Activated CD8-positive, alpha-beta memory T cell treated with anti-CD3 and anti-CD28 coated beads, Interleukin-2, amount 50 U/mL, for 1 hour (primary cell): ENCODE measurements around the gene PEX26.
"Not testable (repeated sequence)": the region's sequence is repeated elsewhere in the genome, so short reads cannot be mapped to it uniquely, and the experiment has no call there.

Experiments
- DNase-seq: peaks from one replicate; pipeline ENCODE4 v3.0.0-alpha.2; 2020; ENCODE audit errors: extremely low read depth

Gene PEX26

DNA sequence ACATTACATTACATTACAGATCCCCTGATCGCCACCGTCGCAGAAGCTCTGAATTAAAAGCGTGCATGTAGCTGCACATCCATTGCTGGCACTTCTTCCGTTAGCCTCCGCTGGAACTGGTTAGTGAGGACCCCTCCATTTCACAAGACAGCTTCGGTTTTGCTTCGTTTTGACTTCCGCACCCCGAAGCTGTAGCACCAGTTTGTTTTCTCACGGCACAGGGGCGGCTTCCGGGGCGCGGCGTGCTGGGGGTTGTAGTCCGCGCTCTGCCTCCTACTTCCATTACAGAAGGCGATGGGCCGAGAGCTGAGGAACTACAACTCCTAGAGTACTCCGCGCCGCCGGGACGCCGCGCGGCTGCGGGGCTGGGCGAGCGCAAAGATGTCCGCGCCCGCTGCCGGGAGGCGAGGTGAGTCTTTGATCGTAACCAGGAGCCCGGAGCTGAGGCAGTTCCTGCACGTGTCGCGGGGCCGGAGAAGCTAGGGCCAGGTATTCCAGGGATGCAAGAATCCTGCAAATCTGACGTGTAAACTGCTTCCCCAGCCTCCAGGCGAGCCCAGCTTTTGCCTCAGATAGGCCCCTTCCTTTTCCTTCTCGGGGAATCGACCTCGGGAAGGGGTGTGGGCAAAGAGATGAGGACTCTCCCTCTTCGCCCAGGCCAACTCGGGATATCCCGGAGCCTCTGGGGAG, at the start of gene PEX26:
PEX26 (plus strand) TSS at position 352 of the 690 bp plus-strand sequence. CDS start 387 bp downstream, outside the sequence.
- DNase-seq, result peak; percentile 80

DNA sequence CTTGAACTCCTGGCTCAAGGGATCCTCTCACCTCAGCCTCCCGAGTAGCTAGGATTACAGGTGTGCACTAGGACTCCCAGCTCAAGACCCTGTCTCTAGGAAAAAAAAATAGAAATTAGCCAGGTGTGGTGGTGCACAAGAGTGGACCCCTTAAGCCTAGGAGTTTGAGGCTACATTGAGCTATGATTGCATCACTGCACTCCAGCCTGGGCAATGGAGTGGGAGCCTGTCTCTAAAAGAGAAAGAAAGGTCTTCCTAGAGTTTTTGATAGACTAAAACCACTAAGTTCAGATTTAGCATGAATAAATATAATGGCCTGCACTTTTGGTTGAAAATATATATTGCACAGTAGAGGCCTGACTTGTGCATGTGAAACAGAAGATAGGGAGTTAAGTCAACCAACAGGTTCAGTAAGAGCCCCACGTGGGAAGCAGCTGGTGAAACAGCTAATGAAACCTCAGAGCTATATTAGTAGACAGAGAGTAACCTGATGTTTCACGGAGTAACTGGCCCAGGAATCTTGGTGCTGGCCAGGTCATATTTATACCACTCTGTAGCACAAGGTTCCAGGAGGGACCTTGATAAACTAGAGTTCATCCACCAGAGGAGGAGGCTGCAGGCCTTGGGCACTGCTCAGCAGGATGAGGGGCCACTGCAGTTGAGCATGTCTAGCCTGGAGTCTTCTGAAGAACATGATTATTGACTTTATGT, 48.8 kb upstream of the PEX26 start:
- no peak for DNase-seq

DNA sequence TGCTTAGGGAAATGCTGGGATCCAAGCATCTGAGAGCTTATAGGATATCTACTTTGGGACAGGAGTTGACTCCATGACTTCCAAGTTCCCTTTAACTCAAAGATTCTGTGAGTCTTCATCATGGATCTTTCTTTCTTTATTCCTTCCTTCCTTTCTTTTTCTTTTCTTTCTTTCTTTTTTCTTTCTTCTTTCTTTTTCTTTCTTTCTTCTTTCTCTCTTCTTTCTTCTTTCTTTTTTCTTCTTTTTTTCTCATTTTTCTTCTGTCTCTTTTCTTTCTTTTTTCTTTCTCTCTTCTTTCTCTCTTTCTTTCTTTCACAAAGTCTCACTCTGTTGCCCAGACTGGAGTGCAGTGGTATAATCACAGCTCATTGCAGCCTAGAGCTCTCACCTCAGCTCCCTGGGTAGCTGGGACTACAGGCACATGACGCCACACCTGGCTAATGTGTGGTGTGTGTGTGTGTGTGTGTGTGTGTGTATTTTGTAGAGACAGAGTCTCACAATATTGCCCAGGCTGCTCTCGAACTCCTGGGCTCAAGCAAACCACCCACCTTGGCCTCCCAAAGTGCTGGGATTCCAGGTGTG, 48.0 kb upstream of the PEX26 start:
- DNase-seq, result no peak

DNA sequence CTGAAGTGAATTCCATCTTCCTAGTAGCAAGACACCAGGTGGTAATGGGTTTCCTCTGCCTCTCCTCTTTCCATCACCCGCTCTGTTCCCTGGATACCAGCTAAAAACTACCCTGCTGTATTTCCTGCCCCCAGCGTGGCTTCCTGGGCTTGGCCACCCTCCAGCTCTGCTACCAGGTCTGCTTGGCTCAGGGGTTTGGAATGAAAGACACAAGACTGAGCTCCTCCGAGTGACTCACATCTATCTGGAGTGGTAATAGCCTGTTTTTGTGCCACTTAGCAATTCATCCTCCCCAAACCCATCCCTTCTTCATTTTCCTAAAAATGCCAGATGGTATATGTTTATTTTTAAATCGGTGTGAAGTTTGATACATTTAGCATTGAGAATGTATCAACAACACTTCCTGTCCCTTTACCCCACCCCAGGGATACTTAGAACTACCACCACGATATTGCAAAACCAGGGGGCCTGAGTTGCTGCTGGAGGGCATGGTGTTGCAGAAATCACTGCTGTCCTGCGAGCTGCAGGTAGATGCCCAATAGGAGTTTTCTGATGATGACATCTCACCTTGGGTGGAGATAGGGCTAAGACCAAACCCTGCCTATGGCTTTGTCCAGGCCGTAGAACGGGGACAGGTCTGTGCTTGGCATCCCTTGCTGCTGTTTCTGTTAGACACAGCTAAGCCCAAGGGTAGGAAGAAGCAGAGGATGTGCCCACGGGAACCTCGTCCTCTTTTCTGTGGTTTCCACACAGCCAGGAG, 45.9 kb upstream of the PEX26 start:
- no peak for DNase-seq

DNA sequence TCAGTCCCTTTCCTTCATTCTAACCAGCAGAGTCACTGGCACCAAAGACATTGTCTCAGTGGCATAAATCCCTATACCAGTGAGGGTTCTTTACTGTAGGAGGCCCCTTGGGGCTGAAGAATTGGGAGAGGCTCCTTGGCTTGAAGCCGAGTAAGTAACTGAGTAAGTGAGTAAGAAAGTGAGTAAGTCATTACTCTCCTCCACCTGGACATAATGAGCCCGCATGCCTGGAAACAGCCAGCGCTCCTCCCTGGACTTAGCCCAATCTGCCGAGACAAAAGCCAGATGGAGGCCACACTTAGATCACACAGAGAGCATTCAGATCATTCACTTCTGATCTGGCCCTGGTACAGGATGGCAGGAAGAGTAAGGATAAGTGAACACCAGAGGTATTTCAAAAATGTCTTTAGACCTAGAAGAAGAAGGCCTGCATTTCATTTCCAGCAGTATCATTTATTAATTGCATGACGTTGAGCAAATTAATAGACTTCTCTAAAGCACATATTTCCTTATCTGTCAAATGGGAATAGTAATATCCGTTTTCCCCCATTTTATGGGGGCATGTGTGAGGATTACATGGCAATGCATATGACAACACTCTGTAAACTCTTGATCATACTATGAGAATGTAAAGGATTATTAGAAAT, 45.2 kb upstream of the PEX26 start:
- DNase-seq, result no peak

DNA sequence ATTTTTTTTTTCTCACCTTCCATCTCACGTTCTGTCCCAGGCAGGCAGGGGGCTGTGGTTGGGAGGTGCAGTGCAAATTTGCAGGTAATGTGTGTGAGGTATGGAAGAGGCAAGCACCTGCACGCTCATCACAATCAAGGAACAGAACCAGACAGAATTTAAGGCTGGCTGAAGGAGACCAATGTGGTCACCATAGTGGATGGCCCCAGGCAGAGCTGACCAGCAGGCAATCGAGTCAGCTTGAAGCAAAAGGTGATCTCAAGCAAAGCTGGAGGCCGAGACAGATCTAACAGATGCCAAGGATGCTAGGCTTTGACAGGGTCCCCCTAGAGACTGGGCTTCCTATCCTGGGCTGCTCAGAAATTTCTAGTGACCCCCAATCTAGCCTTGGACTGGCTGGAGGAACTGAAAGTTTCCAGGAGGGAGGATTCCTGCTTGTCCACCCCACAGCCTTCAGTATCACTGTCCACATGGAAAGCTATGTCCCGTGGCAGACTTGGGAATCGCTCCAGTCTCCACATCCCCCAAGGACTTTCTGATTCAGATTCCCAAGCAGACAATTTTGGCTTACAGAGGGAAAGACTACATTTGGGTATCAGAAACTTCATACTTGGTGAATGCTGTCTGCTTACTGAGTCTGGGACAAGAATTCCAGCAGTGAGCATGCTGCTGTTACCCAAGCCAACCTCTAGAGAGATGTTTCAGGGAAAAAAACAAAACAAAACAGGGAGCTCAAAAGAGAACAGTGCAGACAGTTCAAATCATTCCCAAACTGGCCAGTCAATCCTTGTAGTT, 44.4 kb upstream of the PEX26 start:
- DNase-seq, result no peak

DNA sequence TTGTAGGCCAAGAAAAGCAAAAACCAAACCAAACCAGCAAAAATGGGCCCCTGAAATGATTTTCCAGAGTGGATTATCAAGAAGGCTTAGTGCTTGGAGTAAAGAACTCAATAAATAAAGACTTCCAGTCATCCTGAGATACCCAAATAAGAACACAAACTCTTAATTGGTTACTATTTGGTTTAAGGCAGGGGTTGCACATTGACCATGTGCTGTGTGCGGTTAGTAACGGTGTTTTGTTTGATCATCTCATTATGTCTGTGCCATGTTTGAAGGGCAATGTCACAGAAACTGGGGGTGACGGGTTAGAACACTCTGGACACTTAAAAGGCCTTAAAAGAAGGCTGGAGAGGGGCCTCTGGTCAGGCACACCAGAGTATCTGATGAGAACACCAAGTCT, 43.7 kb upstream of the PEX26 start:
- no peak for DNase-seq

DNA sequence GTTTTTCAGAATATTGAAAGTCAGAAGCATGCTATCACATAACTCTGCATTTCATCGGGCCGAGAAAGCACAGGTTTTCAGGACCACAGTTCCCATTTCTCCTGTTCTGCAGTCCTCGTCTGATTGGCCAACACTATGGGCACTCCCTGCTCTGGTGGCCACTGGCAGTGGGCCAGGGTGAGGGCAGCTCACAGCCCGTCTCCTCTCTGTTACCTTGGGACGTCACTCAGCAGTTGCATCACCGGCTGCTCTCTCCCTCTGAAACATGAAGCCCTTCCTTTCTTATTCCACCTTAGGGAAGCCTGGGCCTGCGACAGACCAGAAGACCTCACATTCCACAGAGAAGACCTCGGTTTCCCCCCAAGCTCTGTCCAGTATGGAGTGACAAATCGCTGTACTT, 42.0 kb upstream of the PEX26 start:
- DNase-seq, result no peak

DNA sequence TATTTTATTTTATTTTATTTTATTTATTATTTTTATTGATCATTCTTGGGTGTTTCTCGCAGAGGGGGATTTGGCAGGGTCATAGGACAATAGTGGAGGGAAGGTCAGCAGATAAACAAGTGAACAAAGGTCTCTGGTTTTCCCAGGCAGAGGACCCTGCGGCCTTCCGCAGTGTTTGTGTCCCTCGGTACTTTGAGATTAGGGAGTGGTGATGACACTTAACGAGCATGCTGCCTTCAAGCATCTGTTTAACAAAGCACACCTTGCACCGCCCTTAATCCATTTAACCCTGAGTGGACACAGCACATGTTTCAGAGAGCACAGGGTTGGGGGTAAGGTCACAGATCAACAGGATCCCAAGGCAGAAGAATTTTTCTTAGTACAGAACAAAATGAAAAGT, 36.9 kb upstream of the PEX26 start:
- not testable (repeated sequence) for DNase-seq

DNA sequence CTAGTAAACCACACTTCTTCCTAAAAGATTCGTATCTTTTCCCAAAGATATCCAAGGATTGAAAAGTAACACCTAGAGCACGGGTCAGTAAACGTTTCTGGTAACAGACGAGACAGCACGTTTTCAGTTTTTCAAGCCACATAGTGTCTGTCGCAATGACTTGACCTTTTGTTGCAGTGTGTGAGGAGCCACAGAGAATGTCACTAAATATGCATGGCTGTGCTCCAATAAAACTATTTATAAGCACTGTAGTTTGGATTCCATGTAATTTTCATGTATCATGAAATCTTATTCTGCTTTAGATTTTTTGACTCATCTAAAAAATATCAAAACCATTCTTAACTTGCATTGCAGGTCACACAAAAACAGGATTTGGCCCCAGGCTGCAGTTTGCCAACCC, 35.1 kb upstream of the PEX26 start:
- DNase-seq, result no peak

DNA sequence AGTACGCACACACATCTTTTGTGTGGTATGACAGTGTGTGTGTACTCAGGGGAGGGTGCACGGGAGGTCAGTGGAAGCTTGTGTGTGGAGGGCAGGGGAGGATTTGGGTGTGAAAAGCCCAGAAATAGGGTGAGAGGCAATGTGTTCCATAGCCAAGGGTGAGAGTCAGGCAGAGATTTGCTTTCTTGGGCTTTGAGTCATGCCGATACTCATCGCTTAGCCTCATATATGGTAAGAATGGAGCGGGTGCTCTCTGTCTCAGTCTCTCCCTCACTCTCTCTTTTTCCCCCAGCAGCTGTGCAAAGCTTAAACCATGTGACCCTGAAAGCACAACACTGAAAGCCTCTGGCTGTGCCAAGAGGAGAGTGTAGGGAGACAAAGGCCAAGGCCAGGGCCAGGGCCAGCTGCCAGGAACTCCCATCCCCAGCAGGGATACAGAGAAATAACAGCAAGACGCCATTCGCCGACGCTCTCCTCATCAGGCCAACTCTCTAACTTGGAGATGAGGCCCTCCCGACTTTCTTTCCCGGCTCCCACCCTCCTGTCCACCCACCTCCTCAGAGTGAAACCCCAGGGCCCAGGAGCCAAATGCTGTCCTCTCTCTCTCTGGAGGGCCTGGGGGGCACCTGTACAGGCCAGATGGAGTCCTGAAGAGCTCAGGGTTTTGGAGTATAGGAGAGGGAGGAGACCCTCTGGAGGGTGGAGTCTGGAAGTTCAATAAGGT, 33.1 kb upstream of the PEX26 start:
- DNase-seq, result no peak

DNA sequence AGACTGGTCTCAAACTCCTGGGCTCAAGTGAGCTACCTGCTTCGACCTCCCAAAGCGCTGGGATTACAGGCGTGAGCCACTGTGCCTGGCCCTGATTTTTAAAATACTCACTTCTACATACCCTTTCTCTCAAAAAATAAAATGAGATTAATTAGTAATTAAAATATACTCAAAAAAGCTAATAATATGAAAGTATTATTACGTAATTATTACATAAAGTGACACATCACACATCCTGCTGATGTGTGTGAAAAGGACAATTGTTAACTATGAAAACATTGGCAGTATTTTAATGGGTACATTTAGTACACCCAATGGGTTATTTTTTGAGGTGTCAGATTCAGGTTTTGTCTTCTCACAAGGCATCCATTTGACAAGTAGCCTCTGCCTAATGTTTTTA, 32.0 kb upstream of the PEX26 start:
- DNase-seq, result no peak

DNA sequence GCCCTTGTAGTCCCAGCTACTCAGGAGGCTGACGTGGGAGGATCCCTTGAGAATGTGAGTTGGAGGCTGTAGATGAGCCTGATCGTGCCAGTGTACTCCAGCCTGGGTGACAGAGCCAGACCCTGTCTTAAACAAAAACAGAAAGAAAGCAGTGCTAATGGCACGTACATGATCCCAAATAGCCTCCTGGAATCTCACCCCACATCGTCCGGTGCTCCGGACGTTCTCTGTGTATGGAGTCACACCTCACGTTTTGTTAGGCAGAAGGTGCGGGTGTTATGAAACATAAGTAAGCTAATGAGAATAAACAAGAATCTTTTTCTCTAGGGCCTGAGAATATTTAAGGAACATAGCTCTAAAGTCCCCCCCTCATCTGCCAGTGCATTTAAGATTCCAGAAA, 29.7 kb upstream of the PEX26 start:
- DNase-seq, result no peak

DNA sequence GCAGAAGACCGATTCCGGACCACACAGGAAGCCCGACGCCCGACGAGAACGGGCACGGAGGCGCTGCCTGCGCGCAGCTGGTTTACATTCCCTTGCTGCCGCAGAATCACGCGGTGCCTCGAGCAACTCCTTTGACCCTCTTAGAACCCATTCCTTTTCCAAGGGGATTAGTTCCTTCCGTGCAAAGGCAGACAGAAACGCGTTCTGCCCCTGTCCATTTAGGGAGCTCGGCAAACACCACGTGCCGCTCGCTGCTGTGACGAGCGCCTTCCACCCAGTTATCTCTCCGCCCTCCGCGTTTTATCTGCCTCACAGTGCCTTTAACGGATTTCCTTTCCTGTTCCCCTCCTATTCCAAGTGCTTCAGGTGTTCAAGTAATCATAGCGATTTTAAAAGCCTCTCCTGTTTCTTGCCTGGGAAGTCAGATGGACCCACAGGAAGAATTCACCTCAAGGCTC, 29.3 kb upstream of the PEX26 start:
- no peak for DNase-seq

DNA sequence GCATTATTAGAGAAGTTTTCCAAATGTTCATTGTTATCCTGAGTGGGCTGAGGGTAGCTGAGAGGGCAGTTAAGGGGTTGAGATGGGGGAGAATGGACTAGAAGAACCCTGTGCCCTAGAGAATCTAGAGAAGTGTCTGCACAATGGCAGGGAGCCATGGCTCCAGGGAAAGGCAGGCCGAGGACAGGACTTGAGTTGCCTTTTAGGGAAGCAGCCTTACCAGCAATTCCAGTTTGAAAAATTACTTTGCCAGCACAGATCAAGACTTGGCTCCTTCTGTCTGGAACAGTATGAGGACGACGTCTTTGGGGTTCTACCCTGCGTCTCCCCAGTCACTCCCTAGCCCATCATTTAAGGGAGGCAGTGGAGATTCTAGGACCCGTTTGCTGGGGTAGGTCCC, 27.7 kb upstream of the PEX26 start:
- DNase-seq, result no peak

DNA sequence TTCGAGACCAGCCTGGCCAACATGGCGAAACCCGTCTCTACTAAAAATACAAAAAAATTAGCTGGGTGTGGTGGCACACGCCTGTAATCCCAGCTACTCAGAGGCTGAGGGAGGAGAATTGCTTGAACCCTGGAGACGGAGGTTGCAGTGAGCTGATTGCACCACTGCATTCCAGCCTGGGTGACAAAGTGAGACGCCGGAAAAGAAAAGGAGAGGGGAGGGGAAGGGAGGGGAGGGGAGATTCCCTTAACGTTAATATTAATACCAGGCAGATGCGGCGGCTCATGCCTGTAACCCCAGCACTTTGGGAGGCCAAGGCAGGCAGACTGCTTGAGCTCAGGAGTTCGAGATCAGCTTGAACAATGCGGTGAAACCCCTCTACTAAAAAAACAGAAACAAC, 26.7 kb upstream of the PEX26 start:
- not testable (repeated sequence) for DNase-seq

DNA sequence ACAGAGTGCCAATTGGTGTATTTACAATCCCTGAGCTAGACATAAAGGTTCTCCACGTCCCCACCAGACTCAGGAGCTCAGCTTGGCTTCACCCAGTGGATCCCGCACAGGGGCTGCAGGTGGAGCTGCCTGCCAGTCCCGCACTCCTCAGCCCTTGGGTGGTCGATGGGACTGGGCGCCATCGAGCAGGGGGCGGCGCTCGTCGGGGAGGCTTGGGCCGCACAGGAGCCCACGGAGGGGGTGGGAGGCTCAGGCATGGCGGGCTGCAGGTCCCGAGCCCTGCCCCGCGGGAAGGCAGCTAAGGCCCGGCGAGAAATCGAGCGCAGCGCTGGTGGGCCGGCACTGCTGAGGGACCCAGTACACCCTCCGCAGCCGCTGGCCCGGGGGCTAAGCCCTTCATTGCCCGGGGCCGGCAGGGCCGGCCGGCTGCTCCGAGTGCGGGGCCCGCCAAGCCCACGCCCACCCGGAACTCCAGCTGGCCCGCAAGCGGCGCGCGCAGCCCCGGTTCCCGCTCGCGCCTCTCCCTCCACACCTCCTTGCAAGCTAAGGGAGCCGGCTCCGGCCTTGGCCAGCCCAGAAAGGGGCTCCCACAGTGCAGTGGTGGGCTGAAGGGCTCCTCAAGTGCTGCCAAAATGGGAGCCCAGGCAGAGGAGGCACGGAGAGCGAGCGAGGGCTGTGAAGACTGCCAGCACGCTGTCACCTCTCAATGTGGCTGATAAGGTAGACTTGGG, 24.4 kb upstream of the PEX26 start:
- not testable (repeated sequence) for DNase-seq

DNA sequence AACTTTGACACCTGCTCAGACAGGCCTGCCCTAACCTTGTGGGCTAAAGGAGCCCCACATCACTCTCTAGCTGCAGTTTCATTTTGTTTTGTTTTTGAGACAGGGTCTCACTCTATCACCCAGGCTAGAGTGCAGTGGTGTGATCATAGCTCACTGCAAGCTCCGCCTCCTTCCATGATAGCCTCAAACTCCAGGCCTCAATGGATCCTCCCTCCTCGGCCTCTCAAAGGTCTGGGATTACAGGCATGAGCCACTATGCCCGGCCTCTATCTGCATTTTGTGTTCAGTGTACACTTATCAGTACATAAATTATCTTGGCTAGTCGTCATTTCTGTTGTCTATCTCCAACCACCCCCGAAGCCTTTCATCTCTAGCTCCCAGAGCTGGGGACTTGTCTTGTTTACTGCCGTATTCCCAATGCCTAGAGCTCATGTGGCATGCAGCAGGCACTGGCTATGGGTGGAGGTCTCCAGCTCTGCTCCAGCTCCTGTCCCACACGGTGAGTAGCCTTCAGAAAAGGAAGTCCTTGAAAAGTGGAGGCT, 22.1 kb upstream of the PEX26 start:
- DNase-seq, result no peak

DNA sequence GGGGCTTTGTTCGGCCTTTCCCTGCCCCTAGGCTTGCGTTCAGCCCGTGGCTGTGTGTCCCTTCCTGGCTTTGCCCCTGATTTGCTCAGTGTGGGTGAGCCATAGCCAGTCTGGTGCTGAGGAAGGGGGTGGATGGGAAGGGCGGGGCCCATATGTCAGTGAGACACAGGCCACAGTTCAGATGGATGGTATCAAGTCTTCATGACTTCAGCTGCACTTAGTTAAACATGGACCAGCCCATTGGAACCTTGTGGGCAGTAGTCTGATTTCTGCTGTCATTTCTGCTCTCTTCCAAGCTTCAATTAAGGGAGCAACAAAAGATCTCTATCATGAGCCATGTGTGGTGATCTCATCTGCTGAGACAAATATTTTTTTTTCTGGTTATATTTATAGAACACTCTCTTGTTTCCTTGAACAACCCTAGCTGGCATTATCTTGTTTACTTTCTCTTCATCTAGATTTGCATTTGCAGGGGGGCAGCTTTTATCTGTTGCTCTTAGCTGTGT, 21.6 kb upstream of the PEX26 start:
- DNase-seq, result no peak
